HUES6 (cell line): ENCODE measurements around the gene SVEP1.

ENCODE experiments used
- H3K27ac ChIP-seq: 2 replicates; pipeline ENCODE4 v1.7.0; 2013; ENCODE audit warnings: low read depth, mild to moderate bottlenecking, low read length, inconsistent platforms
- H3K27me3 ChIP-seq: 2 replicates; pipeline ENCODE4 v1.6.1; 2013; ENCODE audit warnings: low read length; ENCODE audit not compliant: control insufficient read depth, insufficient read depth
- H3K36me3 ChIP-seq: 2 replicates; pipeline ENCODE4 v1.6.1; 2013; ENCODE audit warnings: low read length; ENCODE audit not compliant: control insufficient read depth, insufficient read depth
- H3K4me1 ChIP-seq: 2 replicates; pipeline ENCODE4 v1.6.1; 2013; ENCODE audit warnings: low read length; ENCODE audit not compliant: control insufficient read depth, insufficient read depth
- H3K4me3 ChIP-seq: 2 replicates; pipeline ENCODE4 v1.5.1; 2013; ENCODE audit warnings: low read depth, low read length
- H3K9ac ChIP-seq: one replicate; pipeline ENCODE4 v1.6.1; 2013; ENCODE audit warnings: mild to moderate bottlenecking, low read length
- H3K9me3 ChIP-seq: 2 replicates; pipeline ENCODE4 v1.6.1; 2013; ENCODE audit warnings: low read depth, low read length; ENCODE audit not compliant: control insufficient read depth, insufficient read depth

Gene SVEP1

DNA sequence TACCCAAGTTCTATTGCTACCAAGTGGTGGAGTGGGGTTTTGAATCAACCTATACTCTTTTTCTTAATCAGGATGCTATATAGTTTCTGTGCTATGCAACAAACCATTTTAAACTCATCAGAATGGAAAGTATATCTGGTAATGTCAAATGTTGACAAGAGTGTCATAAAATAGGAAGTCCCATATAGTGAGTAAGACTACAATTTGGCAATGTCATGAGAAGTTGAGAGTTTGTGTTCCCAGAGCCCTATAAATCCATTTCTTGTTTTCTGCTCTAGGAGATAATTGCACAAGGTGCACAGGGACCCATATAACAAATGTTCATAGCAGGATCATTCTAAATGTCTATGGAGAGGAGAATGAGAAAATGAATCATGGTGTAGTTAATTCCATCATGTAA lies 132.1 kb downstream of the SVEP1 start:
- Histone ChIP-seq H3K4me1 (no peaks in the 10 kb centered on the region), H3K27ac (no peak overlapping the region), H3K9ac (no peak overlapping the region), H3K27me3 (no peaks in the 10 kb centered on the region), H3K36me3 (no peaks in the 10 kb centered on the region), H3K4me3 (no peak overlapping the region), H3K9me3 (peaks cover 6% of the 10 kb centered on the region)

- H3K4me1 ChIP-seq: no peaks in the 10 kb centered on the region
- H3K4me3 ChIP-seq: no peak overlapping the region
- no peak overlapping the region for H3K9ac ChIP-seq
- H3K36me3 ChIP-seq: no peaks in the 10 kb centered on the region
- H3K27ac ChIP-seq: no peak overlapping the region
- no peaks in the 10 kb centered on the region for H3K27me3 ChIP-seq
- H3K9me3 ChIP-seq: peaks cover 6% of the 10 kb centered on the region
These were observed 133.4 kb downstream of the SVEP1 start for GRCh38 chr9:110446171-110446570.

- no peak overlapping the region for H3K27ac ChIP-seq
- H3K4me3 ChIP-seq: no peak overlapping the region
- no peak overlapping the region for H3K9ac ChIP-seq
- H3K36me3 ChIP-seq: no peaks in the 10 kb centered on the region
- H3K9me3 ChIP-seq: peaks cover 6% of the 10 kb centered on the region
- H3K4me1 ChIP-seq: no peaks in the 10 kb centered on the region
- no peaks in the 10 kb centered on the region for H3K27me3 ChIP-seq
These were observed 134.6 kb downstream of the SVEP1 start for GRCh38 chr9:110444911-110445310.

DNA sequence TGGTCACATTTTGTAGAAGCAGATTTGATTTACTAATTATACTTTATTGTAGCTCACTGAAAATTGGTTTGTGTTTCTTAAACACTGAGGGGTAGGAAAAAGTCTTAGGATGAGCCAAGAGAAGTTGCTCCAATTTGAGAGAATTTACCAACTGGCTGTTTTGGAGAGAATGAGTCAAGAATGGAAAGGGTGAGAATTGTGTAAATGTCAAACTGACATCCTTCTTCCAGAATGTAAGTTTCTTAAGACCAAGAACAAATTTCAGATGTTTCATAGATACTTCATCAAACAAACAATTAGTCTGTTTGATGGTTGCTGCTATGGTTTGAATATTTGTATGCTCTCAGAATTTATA lies 135.7 kb downstream of the SVEP1 start:
- no peaks in the 10 kb centered on the region for H3K27me3 ChIP-seq
- H3K36me3 ChIP-seq: no peaks in the 10 kb centered on the region
- no peak overlapping the region for H3K4me3 ChIP-seq
- H3K9me3 ChIP-seq: peaks cover 6% of the 10 kb centered on the region
- H3K27ac ChIP-seq: no peak overlapping the region
- no peak overlapping the region for H3K9ac ChIP-seq
- H3K4me1 ChIP-seq: no peaks in the 10 kb centered on the region

- Histone ChIP-seq H3K27me3 (no peaks in the 10 kb centered on the region), H3K27ac (no peak overlapping the region), H3K9me3 (peaks cover 6% of the 10 kb centered on the region), H3K9ac (no peak overlapping the region), H3K36me3 (no peaks in the 10 kb centered on the region), H3K4me3 (no peak overlapping the region), H3K4me1 (no peaks in the 10 kb centered on the region)
These were observed 136.2 kb downstream of the SVEP1 start for GRCh38 chr9:110443146-110443865.

GRCh38 chr9:110440796-110441195 lies 138.7 kb downstream of the SVEP1 start:
- Histone ChIP-seq H3K4me1 (no peaks in the 10 kb centered on the region), H3K36me3 (no peaks in the 10 kb centered on the region)

DNA sequence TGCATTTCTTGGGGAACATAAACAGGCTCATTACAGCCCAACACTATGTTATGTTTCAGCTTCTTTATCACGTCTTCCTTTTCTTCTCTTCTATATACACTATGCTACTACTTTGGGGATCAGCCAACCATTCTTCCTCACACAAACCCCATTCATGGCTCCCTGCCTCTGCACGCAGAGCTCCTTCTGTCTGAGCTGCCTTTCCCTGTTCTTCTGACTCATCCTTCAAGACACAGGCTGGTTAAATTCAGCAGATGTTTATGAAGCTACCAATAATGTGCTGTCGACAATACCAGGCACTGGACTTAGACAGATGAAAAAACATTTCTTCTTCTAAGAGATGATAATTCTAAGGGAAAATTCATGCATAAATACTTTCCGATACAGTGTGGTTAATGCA lies 139.4 kb downstream of the SVEP1 start:
- no peaks in the 10 kb centered on the region for H3K4me1 ChIP-seq
- H3K4me3 ChIP-seq: no peak overlapping the region
- H3K9me3 ChIP-seq: no peaks in the 10 kb centered on the region
- H3K36me3 ChIP-seq: no peaks in the 10 kb centered on the region
- H3K9ac ChIP-seq: no peak overlapping the region
- H3K27me3 ChIP-seq: no peaks in the 10 kb centered on the region
- H3K27ac ChIP-seq: no peak overlapping the region

More at GRCh38 chr9:110440796-110441195, 138.7 kb downstream of the SVEP1 start:
- Histone ChIP-seq H3K4me3 (no peak overlapping the region), H3K27me3 (no peaks in the 10 kb centered on the region), H3K9me3 (peaks cover 2% of the 10 kb centered on the region; the same call in 1 of the 2 replicates), H3K9ac (no peak overlapping the region), H3K27ac (no peak overlapping the region)

DNA sequence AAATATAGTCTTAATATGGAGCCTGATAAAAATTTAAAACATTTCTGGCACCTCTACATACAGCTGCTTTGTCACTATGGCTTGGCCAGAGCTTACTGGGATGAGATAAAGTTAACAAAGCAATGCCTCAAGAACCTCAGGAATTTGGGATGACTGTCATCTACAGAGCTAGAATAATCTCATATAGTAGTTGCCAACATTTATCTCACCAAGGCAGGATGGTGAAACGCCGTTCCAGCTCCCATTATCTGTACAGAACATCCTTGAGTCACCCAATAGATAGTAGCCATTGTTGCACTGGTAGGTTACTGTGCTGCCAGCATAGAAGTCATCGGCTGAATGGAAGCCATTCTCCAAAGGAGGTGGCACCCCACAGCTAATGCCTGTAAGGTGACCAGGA lies 147.3 kb downstream of the SVEP1 start:
- no peak overlapping the region for H3K27ac ChIP-seq
- H3K27me3 ChIP-seq: no peaks in the 10 kb centered on the region
- H3K9me3 ChIP-seq: no peaks in the 10 kb centered on the region
- H3K4me3 ChIP-seq: no peak overlapping the region
- no peak overlapping the region for H3K9ac ChIP-seq
- H3K36me3 ChIP-seq: no peaks in the 10 kb centered on the region
- no peaks in the 10 kb centered on the region for H3K4me1 ChIP-seq

DNA sequence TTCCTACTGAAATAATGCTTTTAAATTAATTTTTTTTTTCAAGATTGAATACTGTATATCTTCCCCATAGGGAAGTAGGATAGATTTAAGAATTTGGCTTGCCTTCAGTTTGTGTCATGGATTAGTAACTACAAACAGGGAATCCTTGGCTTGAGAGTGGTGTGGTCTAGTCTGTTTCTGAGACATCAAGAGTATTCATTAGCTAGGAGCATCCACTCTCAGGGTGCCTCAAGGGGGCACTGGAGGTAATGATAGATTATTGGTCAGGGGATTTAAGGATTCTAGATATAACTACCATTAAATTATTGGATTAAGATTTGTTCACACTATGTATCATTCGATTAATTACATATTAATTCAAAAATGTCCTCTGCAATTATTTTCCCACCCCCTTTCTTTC lies 150.1 kb downstream of the SVEP1 start:
- Histone ChIP-seq H3K27me3 (no peaks in the 10 kb centered on the region), H3K9me3 (no peaks in the 10 kb centered on the region), H3K27ac (no peak overlapping the region), H3K9ac (no peak overlapping the region), H3K4me3 (no peak overlapping the region), H3K4me1 (no peaks in the 10 kb centered on the region), H3K36me3 (no peaks in the 10 kb centered on the region)

DNA sequence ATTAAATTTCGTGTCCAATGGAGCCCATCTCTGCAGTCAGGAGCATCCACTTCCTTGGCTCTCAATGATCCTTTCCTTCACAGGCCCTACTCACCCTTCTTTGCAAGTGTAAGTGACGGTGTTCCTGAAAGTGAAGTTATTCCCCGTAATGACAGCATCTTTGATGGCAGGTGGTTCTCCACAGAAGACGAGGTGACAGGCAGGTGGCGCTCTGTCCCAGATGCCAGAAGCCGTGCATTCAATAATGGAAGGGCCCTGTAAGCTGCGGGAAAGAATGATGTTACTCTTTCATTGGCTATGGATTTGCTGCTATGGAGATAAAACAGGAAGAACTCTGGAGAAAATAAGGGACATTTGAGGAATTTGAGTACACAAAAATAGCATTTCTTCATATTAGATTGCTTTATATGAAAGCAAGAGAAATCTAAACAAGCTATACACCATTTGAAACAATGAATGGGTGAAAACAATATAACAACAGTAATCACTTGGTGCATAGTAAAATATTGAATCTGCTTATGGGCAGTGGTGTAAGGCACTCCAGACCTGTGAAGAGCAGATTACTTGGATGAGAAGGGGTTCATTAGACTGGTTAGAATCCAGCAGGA lies 151.9 kb downstream of the SVEP1 start:
- Histone ChIP-seq H3K27ac (no peak overlapping the region), H3K4me1 (no peaks in the 10 kb centered on the region), H3K4me3 (no peak overlapping the region), H3K9ac (no peak overlapping the region), H3K27me3 (no peaks in the 10 kb centered on the region), H3K36me3 (no peaks in the 10 kb centered on the region), H3K9me3 (no peaks in the 10 kb centered on the region)

GRCh38 chr9:110426052-110426709 lies 153.4 kb downstream of the SVEP1 start:
- H3K4me3 ChIP-seq: no peak overlapping the region
- H3K9me3 ChIP-seq: no peaks in the 10 kb centered on the region
- no peaks in the 10 kb centered on the region for H3K36me3 ChIP-seq
- H3K4me1 ChIP-seq: no peaks in the 10 kb centered on the region
- H3K27ac ChIP-seq: no peak overlapping the region
- H3K9ac ChIP-seq: no peak overlapping the region
- no peaks in the 10 kb centered on the region for H3K27me3 ChIP-seq
